ENCODE measurements around the gene C9orf72. TPM values are rescaled to one million over a fixed set of nuclear protein-coding genes. Genes with fewer than 3 reads are reported as not detected.

C9orf72 gene
- total and polyA plus RNA-seq, 2 of the 8 experiments (the other 6 are each of a cell fraction or from before 2014, with no cell fraction given), result 7.2 to 17.5 TPM

GRCh38 chr9:27558307-27558706 lies 15.0 kb downstream of the C9orf72 start:
- Histone ChIP-seq H3K36me3 (ENCODE audit: control insufficient read depth in 2 of 4, insufficient read depth in 4 of 4, low read length in 3 of 4) (peaks cover 6 to 74% (median 23%) of the 10 kb centered on the region in 4 experiments; a peak in 7 of 8 replicates), H3K23me2 (ENCODE audit: low read depth, low read length) (no peaks in the 10 kb centered on the region), H4K8ac (ENCODE audit: extremely low read depth, insufficient read depth, low read length) (no peak overlapping the region), H4K20me1 (replicated peaks in 1 of 2; ENCODE audit: control insufficient read depth in 1 of 2, insufficient read depth in 2 of 2, low read length in 2 of 2) (no peaks in the 10 kb centered on the region), H3K18ac (ENCODE audit: extremely low read depth, low read length) (no peak overlapping the region), H3K79me2 (ENCODE audit: control insufficient read depth in 1 of 2, insufficient read depth in 2 of 2, low read length in 2 of 2) (no peaks in the 10 kb centered on the region), H3K56ac (replicated peaks; ENCODE audit: insufficient read length, low read depth, low read length) (no peak overlapping the region), H2BK12ac (ENCODE audit: low read depth, low read length) (no peak overlapping the region), H3K4me1 (replicated peaks in 1 of 4; ENCODE audit: control insufficient read depth in 3 of 4, insufficient read depth in 4 of 4, low read length in 3 of 4) (no peaks in the 10 kb centered on the region), H3K27me3 (replicated peaks in 1 of 4; ENCODE audit: control insufficient read depth in 3 of 4, extremely low read depth in 1 of 4, insufficient read depth in 3 of 4, low read length in 3 of 4) (no peaks in the 10 kb centered on the region), H4K91ac (replicated peaks; ENCODE audit: insufficient read length, low read length) (no peak overlapping the region), H2BK5ac (ENCODE audit: low read depth, low read length) (no peak overlapping the region), H2AK5ac (ENCODE audit: low read depth, low read length) (no peak overlapping the region), H3K4me2 (ENCODE audit: insufficient read depth in 1 of 2, low read depth in 2 of 2, low read length in 2 of 2) (no peak overlapping the region), H4K5ac (ENCODE audit: insufficient read length, low read depth, low read length) (no peak overlapping the region), H3K14ac (ENCODE audit: insufficient read length) (no peak overlapping the region), H3K79me1 (ENCODE audit: low read depth, low read length) (no peaks in the 10 kb centered on the region), H2BK20ac (ENCODE audit: low read length) (no peak overlapping the region), H2BK15ac (ENCODE audit: low read length) (no peak overlapping the region), H2AFZ (ENCODE audit: low read length) (no peak overlapping the region), H3K4me3 (ENCODE audit: extremely low read depth in 1 of 4, insufficient read depth in 2 of 4, low read depth in 3 of 4, low read length in 4 of 4) (no peak overlapping the region), H3K27ac (ENCODE audit: low read depth, low read length) (no peak overlapping the region), H3K9me3 (ENCODE audit: insufficient read depth in 2 of 2, low read depth in 1 of 2, low read length in 1 of 2) (no peaks in the 10 kb centered on the region), H2BK120ac (replicated peaks; ENCODE audit: low read depth, low read length) (no peak overlapping the region), H3K4ac (replicated peaks; ENCODE audit: insufficient read length, low read depth, low read length) (no peak overlapping the region), H3K23ac (ENCODE audit: insufficient read length) (no peak overlapping the region), H3K9ac (replicated peaks in 1 of 4; ENCODE audit: extremely low read depth in 1 of 4, low read depth in 3 of 4, low read length in 3 of 4) (no peak overlapping the region)
- ChIA-PET CTCF (ENCODE audit: partially characterized antibody) (interaction anchor here (0.7 kb wide), 1 partner anchor 59 kb away, joined by 3 read pairs; no protein-coding TSS in a partner anchor), POLR2A (ENCODE audit: partially characterized antibody) (interaction anchor here (1.7 kb wide), 1 partner anchor 15 kb away, joined by 6 read pairs; the partner anchor contains the start of gene C9orf72)
- FAIRE-seq (no peak), DNase-seq (ENCODE audit: low read depth in 1 of 2, low spot score in 2 of 2) (no peak)
- TF ChIP-seq CBX8 (IDR thresholded peaks at IDR 0.05; ENCODE audit: borderline replicate concordance, low read depth, low read length) (no peak), SAP30 (IDR thresholded peaks at IDR 0.05; ENCODE audit: insufficient read depth, insufficient replicate concordance, low read length) (no peak), SP4 (IDR thresholded peaks at IDR 0.05; ENCODE audit: low read length) (no peak), CHD2 (IDR thresholded peaks at IDR 0.05; ENCODE audit: low read length) (no peak), YY1 (IDR thresholded peaks at IDR 0.05; ENCODE audit: low read depth, low read length) (no peak), E2F6 (IDR thresholded peaks at IDR 0.05) (no peak), SP1 (IDR thresholded peaks at IDR 0.05; ENCODE audit: low read depth, low read length) (no peak), NRF1 (IDR thresholded peaks at IDR 0.05; ENCODE audit: low read depth, low read length) (no peak), ATF3 (IDR thresholded peaks at IDR 0.05; ENCODE audit: insufficient read depth, low read depth, low read length) (no peak), FOSL1 (IDR thresholded peaks at IDR 0.05; ENCODE audit: insufficient read depth, low read depth, low read length) (no peak), BACH1 (IDR thresholded peaks at IDR 0.05; ENCODE audit: low read length) (no peak), CTBP2 (IDR thresholded peaks at IDR 0.05; ENCODE audit: borderline replicate concordance, insufficient read depth, insufficient read length, low read length) (no peak), KDM4A (IDR thresholded peaks at IDR 0.05; ENCODE audit: low read depth, low read length, severe bottlenecking) (no peak), RFX5 (IDR thresholded peaks at IDR 0.05; ENCODE audit: borderline replicate concordance, low read depth, low read length) (no peak), TBP (IDR thresholded peaks at IDR 0.05; ENCODE audit: low read depth, low read length) (no peak)
